ENCODE measurements around the gene GNG7.

DNA sequence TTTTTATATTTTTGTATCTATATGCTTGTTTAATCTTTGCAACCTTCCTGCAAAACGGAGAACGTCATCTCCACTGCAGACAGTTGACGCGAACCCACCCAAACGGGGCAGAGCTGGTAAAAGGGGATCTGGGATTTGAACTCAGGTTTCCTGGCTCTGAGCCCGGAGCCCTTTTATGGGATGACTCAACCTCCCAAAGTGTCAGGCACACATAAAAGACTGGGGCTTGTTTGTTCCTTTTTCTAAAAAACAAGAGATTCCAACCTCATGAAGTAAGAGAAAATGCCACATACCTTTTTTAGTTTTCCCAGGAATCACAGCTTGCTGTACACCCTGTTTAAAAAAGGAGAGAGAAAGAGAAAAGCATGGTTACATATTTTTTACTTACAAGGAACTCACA, 147.6 kb downstream of the GNG7 start:
- TF ChIP-seq POLR2A (IDR thresholded peaks at IDR 0.05; ENCODE audit: low read depth, low read length) (no peak), POLR2AphosphoS5 (IDR thresholded peaks at IDR 0.05; ENCODE audit: low read depth, low read length) (no peak), TAF1 (IDR thresholded peaks at IDR 0.05; ENCODE audit: low read depth, low read length) (no peak)

Data from GM12891 (cell line).